NCI-H2227 (cell line): ENCODE data around the gene ELMOD2.
A peak's percentile ranks its signal among the peaks of the same experiment; 100 is the strongest.

ENCODE experiments used
- DNase-seq: peaks from one replicate; lab custom pipeline; 2025; ENCODE audit not compliant: unreplicated experiment; lab: John Stamatoyannopoulos, UW

The ELMOD2 gene

DNA sequence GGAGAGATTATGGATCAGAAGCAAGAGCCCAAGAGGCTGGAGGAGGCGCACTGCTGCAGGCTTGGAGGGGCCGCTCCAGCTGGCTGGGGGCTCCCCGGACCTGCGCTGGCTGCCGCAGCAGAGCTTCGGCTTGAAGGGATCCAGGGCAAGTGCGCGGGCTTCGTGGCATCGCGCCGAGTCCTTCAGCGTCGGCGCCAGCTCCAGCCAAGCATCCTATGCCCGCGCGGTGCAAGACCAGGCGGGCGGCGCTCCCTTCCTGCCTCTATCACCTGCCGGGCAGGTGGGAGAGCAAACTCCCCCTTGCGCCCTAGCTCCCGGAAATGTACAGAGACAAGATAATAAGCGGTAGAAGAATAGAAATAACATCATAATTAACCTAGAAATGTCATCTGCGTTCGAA, 55.3 kb downstream of the ELMOD2 start:
- DNase-seq, result peak; percentile 26

GRCh38 chr4:140581078-140581477, 57.1 kb downstream of the ELMOD2 start:
- DNase-seq, result no peak

- no peak for DNase-seq
These were observed 60.5 kb downstream of the ELMOD2 start for GRCh38 chr4:140584439-140584838.

GRCh38 chr4:140595065-140595464, 71.1 kb downstream of the ELMOD2 start:
- DNase-seq, result no peak

DNA sequence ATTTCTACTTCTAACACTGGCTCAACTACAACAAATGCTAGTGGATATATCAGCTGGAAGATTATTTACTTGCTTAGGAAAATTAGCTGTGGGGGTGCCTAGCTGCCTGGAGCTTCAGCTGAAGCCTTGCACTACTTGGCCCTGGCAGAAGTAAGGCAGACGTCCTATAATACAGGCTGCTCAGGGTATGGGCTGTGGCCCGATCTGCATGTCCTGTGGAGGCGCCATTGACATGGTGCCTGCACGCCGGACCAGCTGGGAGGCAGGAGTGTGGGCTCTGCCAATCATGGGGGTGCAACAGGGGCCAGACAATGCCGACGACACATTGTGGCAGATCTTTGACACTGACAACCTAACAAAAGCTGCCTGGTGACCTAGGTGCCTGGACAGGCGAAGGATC, 76.4 kb downstream of the ELMOD2 start:
- no peak for DNase-seq

DNA sequence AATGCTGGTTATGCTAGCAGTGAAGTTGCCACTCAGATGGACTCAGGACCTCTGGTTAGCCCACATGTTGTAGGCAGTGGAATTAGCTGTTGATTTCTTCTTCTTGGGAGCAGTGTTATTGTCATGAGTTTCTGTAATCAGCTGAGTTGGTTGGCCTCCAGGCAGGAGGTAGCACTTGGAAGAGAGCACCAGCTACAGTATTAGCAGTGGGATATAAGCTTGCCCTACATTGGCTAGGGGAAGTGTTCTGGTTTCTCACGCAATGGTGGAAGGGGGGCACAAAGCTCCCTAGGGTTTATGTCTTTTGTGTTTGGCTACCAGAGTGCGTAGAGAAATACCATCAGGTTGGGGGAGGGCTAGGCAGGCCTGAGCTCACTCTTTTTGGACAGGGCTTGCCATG, 78.7 kb downstream of the ELMOD2 start:
- DNase-seq, result no peak

- DNase-seq, result no peak
These were observed 79.3 kb downstream of the ELMOD2 start for GRCh38 chr4:140603286-140603685.
